Measurements from ENCODE around the gene SERPINA5. TPM values are rescaled to one million over a fixed set of nuclear protein-coding genes. Genes with fewer than 3 reads are reported as not detected.

The SERPINA5 gene
- total and polyA plus RNA-seq, 2 of the 13 experiments (the other 11 are each of a cell fraction or from before 2014, with no cell fraction given): 449 to 498 TPM

DNA sequence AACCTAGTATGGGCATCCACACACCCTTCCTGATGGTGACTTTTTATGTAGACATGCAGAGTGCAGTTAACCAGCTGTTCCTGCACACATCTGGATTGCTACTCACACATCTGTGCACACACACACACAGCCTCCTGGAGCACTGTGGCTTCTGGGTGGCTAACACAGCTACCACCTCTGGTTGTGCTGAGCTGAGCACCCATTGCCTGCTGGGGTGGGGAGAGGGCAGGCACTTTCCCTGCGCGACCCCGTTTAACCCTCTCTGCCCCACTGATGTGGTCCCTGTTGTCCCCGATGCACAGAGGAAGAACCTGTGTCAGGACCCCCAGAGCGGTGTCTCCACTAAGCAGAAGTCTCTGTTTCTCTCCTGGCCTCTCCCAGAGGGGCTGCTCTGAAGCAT lies 16.6 kb downstream of the SERPINA5 start (continued):
- TF ChIP-seq ZNF564 (CRISPR knock-in tag; IDR thresholded peaks at IDR 0.05): no peak
- TF ChIP-seq ZNF414 (CRISPR knock-in tag; IDR thresholded peaks at IDR 0.05): 0 out of 2 replicates have a peak, but pooled peaks have one; percentile 5
- no peak for TF ChIP-seq ZNF746 (CRISPR knock-in tag; IDR thresholded peaks at IDR 0.05)
- TF ChIP-seq HNF4A (CRISPR knock-in tag; IDR thresholded peaks at IDR 0.05): 0 out of 2 replicates have a peak, but pooled peaks have one; percentile 4
- TF ChIP-seq NR1H2 (CRISPR knock-in tag; IDR thresholded peaks at IDR 0.05; ENCODE audit: borderline replicate concordance, low read depth): no peak
- TF ChIP-seq SETDB1 (CRISPR knock-in tag; IDR thresholded peaks at IDR 0.05; ENCODE audit: borderline replicate concordance): no peak
- no peak for TF ChIP-seq SNAI1 (CRISPR knock-in tag; IDR thresholded peaks at IDR 0.05; ENCODE audit: borderline replicate concordance)
- no peak for TF ChIP-seq BRCA1 (CRISPR knock-in tag; IDR thresholded peaks at IDR 0.05)
- TF ChIP-seq CCAR2 (optimal IDR thresholded peaks at IDR 0.05; ENCODE audit: low read depth, low read length): no peak
- no peak for TF ChIP-seq ZNF670 (CRISPR knock-in tag; IDR thresholded peaks at IDR 0.05; ENCODE audit: borderline replicate concordance)
- no peak for TF ChIP-seq NPAS2 (CRISPR knock-in tag; IDR thresholded peaks at IDR 0.05; ENCODE audit: borderline replicate concordance)
- peak; percentile 41 for TF ChIP-seq ZNF687 (CRISPR knock-in tag; IDR thresholded peaks at IDR 0.05)
- no peak for TF ChIP-seq ZNF556 (CRISPR knock-in tag; IDR thresholded peaks at IDR 0.05; ENCODE audit: borderline replicate concordance)
- TF ChIP-seq IKZF1 (IDR thresholded peaks at IDR 0.05): no peak
- no peak for TF ChIP-seq LCORL (IDR thresholded peaks at IDR 0.05)
- no peak for TF ChIP-seq LCORL (CRISPR knock-in tag; IDR thresholded peaks at IDR 0.05)
- no peak for TF ChIP-seq FOXK1 (CRISPR knock-in tag; IDR thresholded peaks at IDR 0.05; ENCODE audit: borderline replicate concordance, low read depth)
- TF ChIP-seq ZNF513 (CRISPR knock-in tag; conservative IDR thresholded peaks at IDR 0.05): no peak
- no peak for TF ChIP-seq ZNF256 (CRISPR knock-in tag; conservative IDR thresholded peaks at IDR 0.05)
- no peak for TF ChIP-seq ZNF83 (CRISPR knock-in tag; IDR thresholded peaks at IDR 0.05; ENCODE audit: borderline replicate concordance)
- no peak for TF ChIP-seq POLR2G (IDR thresholded peaks at IDR 0.05; ENCODE audit: low read depth, low read length)
- TF ChIP-seq ZC3H4 (CRISPR knock-in tag; IDR thresholded peaks at IDR 0.05; ENCODE audit: borderline replicate concordance): 0 out of 2 replicates have a peak, but pooled peaks have one; percentile 68
- TF ChIP-seq ZBTB8A (CRISPR knock-in tag; IDR thresholded peaks at IDR 0.05; ENCODE audit: borderline replicate concordance, low read depth): no peak
- no peak for TF ChIP-seq CCDC6 (CRISPR knock-in tag; IDR thresholded peaks at IDR 0.05)
- peak; percentile 16; the same call in 1 of the 2 replicates for TF ChIP-seq HOXA3 (CRISPR knock-in tag; IDR thresholded peaks at IDR 0.05)
- no peak for TF ChIP-seq HNRNPL (IDR thresholded peaks at IDR 0.05; ENCODE audit: low read depth, low read length)
- peak in 1 of 2 experiments; percentile 29; a peak in 1 of 4 replicates for TF ChIP-seq POLR2A (IDR thresholded peaks at IDR 0.05; ENCODE audit: insufficient read depth in 1 of 2, low read depth in 2 of 2, low read length in 2 of 2)
